Heart left ventricle (tissue), 13 donors: ENCODE results near the gene NCR2.
"Not testable (repeated sequence)": the region's sequence is repeated elsewhere in the genome, so short reads cannot be mapped to it uniquely, and the experiment has no call there.

ENCODE experiments used
- CTCF ChIP-seq, 12 donors: fragments of 200-600 bp; sonication (generic) in 4 of 12; IDR thresholded peaks; one replicate each; pipeline versions ENCODE4 v1.5.0 to v1.8.0; 2018 to 2022; ENCODE audit warnings: antibody characterized with exemption in 12 of 12, mild to moderate bottlenecking in 5 of 12
- POLR2A ChIP-seq, 2 donors: fragments of 450-650 bp; IDR thresholded peaks; one replicate each; pipeline ENCODE4 v1.6.1; 2017; ENCODE audit warnings: antibody characterized with exemption in 2 of 2, mild to moderate bottlenecking in 2 of 2, moderate library complexity in 2 of 2
- donor health status: ischemic (EF 13 %, LVEDD 7.1; RV severe dilation, severe dysfunction).
- donor health status: DM: no; HTN: yes; CAD: no.
- donor health status: DM: no; HTN: no; CAD: no.
- donor health status: ischemic (EF 25% LVEDD 6.9; RV normal size, moderate dysfunction).
- donor health status: ischemic (EF 25% LVEDD 5.7; RV mildly dilated, moderate dysfunction).
- donor health status: ischemic (EF 35%, LVEDD 5.7; RV mildly dilated, moderate dysfunction).
- donor health status: nonischemic (EF 11% LVEDD 7.7; RV severe dilation, severe dysfunction).
- donor health status: DM: yes; HTN: yes; CAD: no.
- donor health status: PGD.
- donor health status: ischemic (EF 29% LVEDD 5.4; RV normal size, mild dysfunction).
- donor health status: nonischemic (EF 23%, LVEDD 6.1; RV moderate dilation, normal function).

- TF ChIP-seq CTCF, POLR2A (IDR thresholded peaks at IDR 0.05): not testable (repeated sequence)
Measured at GRCh38 chr6:41297248-41297647, 38.2 kb upstream of the NCR2 start.
